ENCODE measurements around the gene MYLK2. TPM values are rescaled to one million over a fixed set of nuclear protein-coding genes. Genes with fewer than 3 reads are reported as not detected.

Gene MYLK2
- total and polyA plus RNA-seq, 2 experiments from 2014 or later, result 0.15 TPM; not detected in 1

- H3K27me3 ChIP-seq, result no peaks in the 10 kb centered on the region
- H3K27ac ChIP-seq, result no peak overlapping the region
- H3K36me3 ChIP-seq, result no peaks in the 10 kb centered on the region
- H3K9me3 ChIP-seq (ENCODE audit: low read depth), result no peaks in the 10 kb centered on the region
- H3K4me3 ChIP-seq, result no peak overlapping the region
- no peak for DNase-seq (ENCODE audit: low read depth in 1 of 2, low spot score in 1 of 2)
- H3K4me1 ChIP-seq (ENCODE audit: low read depth), result no peaks in the 10 kb centered on the region
- TF ChIP-seq, protein P1, sequence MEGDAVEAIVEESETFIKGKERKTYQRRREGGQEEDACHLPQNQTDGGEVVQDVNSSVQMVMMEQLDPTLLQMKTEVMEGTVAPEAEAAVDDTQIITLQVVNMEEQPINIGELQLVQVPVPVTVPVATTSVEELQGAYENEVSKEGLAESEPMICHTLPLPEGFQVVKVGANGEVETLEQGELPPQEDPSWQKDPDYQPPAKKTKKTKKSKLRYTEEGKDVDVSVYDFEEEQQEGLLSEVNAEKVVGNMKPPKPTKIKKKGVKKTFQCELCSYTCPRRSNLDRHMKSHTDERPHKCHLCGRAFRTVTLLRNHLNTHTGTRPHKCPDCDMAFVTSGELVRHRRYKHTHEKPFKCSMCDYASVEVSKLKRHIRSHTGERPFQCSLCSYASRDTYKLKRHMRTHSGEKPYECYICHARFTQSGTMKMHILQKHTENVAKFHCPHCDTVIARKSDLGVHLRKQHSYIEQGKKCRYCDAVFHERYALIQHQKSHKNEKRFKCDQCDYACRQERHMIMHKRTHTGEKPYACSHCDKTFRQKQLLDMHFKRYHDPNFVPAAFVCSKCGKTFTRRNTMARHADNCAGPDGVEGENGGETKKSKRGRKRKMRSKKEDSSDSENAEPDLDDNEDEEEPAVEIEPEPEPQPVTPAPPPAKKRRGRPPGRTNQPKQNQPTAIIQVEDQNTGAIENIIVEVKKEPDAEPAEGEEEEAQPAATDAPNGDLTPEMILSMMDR (IDR thresholded peaks at IDR 0.05; ENCODE audit: low read depth, low read length), result no peak
Observed at GRCh38 chr20:31831771-31832306, 12.7 kb downstream of the MYLK2 start.

DNA sequence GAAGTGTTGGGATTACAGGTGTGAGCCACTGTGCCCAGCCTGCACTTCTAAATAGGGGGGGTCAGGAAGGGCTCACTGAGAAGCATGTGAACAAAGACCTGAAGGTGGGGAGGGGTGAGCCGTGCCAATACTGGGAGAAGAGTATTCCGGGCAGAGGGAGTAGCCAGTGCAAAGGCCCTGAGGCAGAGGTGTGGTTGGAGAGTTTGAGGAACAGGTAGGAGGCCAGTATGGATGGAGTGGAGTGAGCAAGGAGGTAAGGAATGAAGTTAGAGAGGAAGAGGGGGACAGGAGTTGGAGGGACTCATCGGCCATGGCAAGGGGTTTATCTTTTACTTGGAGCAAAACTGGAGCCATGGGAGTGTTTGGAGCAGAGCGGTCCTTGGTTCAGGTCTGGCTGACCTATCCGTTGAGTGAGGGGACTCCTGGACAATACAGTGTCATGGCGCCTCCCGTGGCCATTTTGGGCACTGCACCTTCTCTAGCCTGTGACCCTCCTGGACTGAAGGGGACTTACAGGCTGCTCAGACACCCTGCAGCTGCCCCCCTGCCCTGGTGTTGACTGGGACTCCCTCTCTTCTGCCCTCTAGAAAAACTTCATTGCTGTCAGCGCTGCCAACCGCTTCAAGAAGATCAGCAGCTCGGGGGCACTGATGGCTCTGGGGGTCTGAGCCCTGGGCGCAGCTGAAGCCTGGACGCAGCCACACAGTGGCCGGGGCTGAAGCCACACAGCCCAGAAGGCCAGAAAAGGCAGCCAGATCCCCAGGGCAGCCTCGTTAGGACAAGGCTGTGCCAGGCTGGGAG lies 14.2 kb downstream of the MYLK2 start:
- no peaks in the 10 kb centered on the region for H3K9me3 ChIP-seq (ENCODE audit: low read depth)
- H3K4me1 ChIP-seq (ENCODE audit: low read depth), result no peaks in the 10 kb centered on the region
- H3K4me3 ChIP-seq, result no peak overlapping the region
- TF ChIP-seq, protein P1 (IDR thresholded peaks at IDR 0.05; ENCODE audit: low read depth, low read length), result peak; percentile 94
- no peaks in the 10 kb centered on the region for H3K36me3 ChIP-seq
- no peak overlapping the region for H3K27ac ChIP-seq
- H3K27me3 ChIP-seq, result no peaks in the 10 kb centered on the region
- peak; percentile 60 to 75 for DNase-seq (ENCODE audit: low read depth in 1 of 2, low spot score in 1 of 2)

DNA sequence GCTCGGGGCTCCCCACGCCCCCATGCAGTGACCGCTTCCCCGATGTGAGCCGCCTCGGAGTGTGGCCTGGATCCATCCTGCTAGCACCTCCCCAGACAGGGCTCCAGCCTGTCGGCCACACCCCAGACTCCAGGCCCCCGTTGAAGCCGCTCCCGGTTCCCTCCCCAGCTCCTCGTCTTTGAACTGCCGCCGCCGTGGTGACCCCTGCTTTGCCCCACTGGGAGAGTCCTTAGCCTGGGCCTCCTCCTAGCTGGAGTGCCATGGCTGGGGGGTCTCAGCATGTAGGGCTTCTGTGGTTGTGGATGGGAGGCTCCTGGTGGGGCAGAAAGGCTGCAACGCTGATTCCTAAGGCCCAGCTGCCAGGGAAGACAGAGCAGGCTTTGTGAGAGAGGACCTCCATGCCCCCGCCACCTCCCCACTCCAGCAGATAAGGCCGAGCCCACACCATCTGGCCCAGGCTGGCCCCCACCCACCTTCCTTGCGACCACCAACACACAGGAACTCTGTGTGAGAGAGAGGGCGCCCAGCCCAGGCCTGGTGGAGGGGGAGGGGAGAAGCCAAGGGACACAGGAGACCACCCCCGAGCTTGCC lies 14.9 kb downstream of the MYLK2 start:
- Histone ChIP-seq H3K4me1 (ENCODE audit: low read depth) (no peaks in the 10 kb centered on the region), H3K4me3 (no peak overlapping the region), H3K27me3 (no peaks in the 10 kb centered on the region), H3K9me3 (ENCODE audit: low read depth) (no peaks in the 10 kb centered on the region), H3K27ac (no peak overlapping the region), H3K36me3 (no peaks in the 10 kb centered on the region)
- no peak for DNase-seq (ENCODE audit: low read depth in 1 of 2, low spot score in 1 of 2)
- TF ChIP-seq, protein P1 (IDR thresholded peaks at IDR 0.05; ENCODE audit: low read depth, low read length), result no peak

DNA sequence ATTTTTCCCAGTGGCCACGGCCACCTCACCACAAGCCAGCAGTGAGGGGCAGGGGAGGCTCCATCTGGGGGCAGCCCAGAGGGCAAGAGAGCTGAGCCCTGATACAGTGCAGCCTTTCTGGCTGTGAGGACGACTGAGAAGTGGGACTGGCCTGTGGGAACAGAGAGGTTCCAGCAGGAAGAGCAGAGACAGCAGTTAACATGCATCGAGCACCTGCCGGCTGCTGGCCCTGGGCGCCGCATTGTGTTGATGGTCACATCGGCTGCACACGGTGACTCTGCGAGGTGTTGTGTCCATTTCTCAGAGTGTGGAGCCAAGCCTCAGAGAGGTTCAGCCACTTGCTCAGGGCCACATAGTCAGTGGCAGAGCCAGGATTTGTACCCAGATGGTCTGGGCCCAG lies 16.4 kb downstream of the MYLK2 start:
- DNase-seq (ENCODE audit: low read depth in 1 of 2, low spot score in 1 of 2), result no peak
- Histone ChIP-seq H3K4me3 (no peak overlapping the region), H3K9me3 (ENCODE audit: low read depth) (no peaks in the 10 kb centered on the region), H3K27me3 (no peaks in the 10 kb centered on the region), H3K36me3 (no peaks in the 10 kb centered on the region), H3K4me1 (ENCODE audit: low read depth) (no peaks in the 10 kb centered on the region), H3K27ac (no peak overlapping the region)
- TF ChIP-seq, protein P1 (IDR thresholded peaks at IDR 0.05; ENCODE audit: low read depth, low read length), result no peak

GRCh38 chr20:31835977-31836852 lies 17.1 kb downstream of the MYLK2 start:
- no peaks in the 10 kb centered on the region for H3K4me1 ChIP-seq (ENCODE audit: low read depth)
- H3K27ac ChIP-seq, result no peak overlapping the region
- H3K4me3 ChIP-seq, result no peak overlapping the region
- H3K27me3 ChIP-seq, result no peaks in the 10 kb centered on the region
- H3K9me3 ChIP-seq (ENCODE audit: low read depth), result no peaks in the 10 kb centered on the region
- no peaks in the 10 kb centered on the region for H3K36me3 ChIP-seq
- TF ChIP-seq, protein P1 (IDR thresholded peaks at IDR 0.05; ENCODE audit: low read depth, low read length), result no peak
- DNase-seq (ENCODE audit: low read depth in 1 of 2, low spot score in 1 of 2), result peak in 1 of 2 donors; percentile 94

Measured in cardiac muscle cell (in vitro differentiated cells and primary cell).